Neural cell (in vitro differentiated cells): ENCODE data around the gene PRELID3B. TPM values are rescaled to one million over a fixed set of nuclear protein-coding genes. Genes with fewer than 3 reads are reported as not detected.

Experiments used
- H2AFZ ChIP-seq: fragments of 200-600, 300-800 bp; sonication (generic), shearing (Covaris generic); 2 replicates; pipeline ENCODE4 v1.6.0; 2014; ENCODE audit warnings: low read depth, mild to moderate bottlenecking, antibody characterized with exemption, low read length, moderate library complexity
- H3F3A ChIP-seq: fragments of 200-600 bp; shearing (Covaris generic); 2 replicates; pipeline ENCODE4 v1.6.1; 2016; ENCODE audit warnings: mild to moderate bottlenecking, moderate library complexity, mixed read lengths, antibody characterized with exemption, low read length; ENCODE audit not compliant: insufficient read depth, poor library complexity, severe bottlenecking
- H3K27ac ChIP-seq: fragments of 200-600, 300-800 bp; sonication (generic), shearing (Covaris generic); 2 replicates; pipeline ENCODE4 v1.5.1; 2014; ENCODE audit warnings: mild to moderate bottlenecking, low read length, moderate library complexity
- H3K27me3 ChIP-seq: fragments of 300-800, 200-600 bp; sonication (generic), shearing (Covaris generic); 2 replicates; pipeline ENCODE4 v1.6.0; 2014; ENCODE audit warnings: mild to moderate bottlenecking, low read depth, low read length, moderate library complexity; ENCODE audit not compliant: insufficient read depth
- H3K36me3 ChIP-seq: fragments of 300-800, 200-600 bp; sonication (generic), shearing (Covaris generic); 2 replicates; pipeline ENCODE4 v1.5.1; 2014; ENCODE audit warnings: mild to moderate bottlenecking, antibody characterized with exemption, low read length, moderate library complexity; ENCODE audit not compliant: insufficient read depth
- H3K4me2 ChIP-seq: fragments of 300-800, 200-600 bp; sonication (generic), shearing (Covaris generic); 2 replicates; pipeline ENCODE4 v1.6.0; 2014; ENCODE audit warnings: mild to moderate bottlenecking, low read length
- H3K4me3 ChIP-seq: fragments of 300-800, 200-600 bp; sonication (generic), shearing (Covaris generic); 2 replicates; pipeline ENCODE4 v1.5.1; 2014; ENCODE audit warnings: mild to moderate bottlenecking, low read length, moderate library complexity
- H3K79me2 ChIP-seq: fragments of 200-600 bp; shearing (Covaris generic); replicated peaks from 2 replicates; pipeline ENCODE4 v1.6.0; 2014; ENCODE audit warnings: mild to moderate bottlenecking, low read length, moderate library complexity; ENCODE audit not compliant: insufficient read depth
- H3K9ac ChIP-seq: fragments of 300-800, 200-600 bp; sonication (generic), shearing (Covaris generic); 2 replicates; pipeline ENCODE4 v1.6.1; 2016; ENCODE audit warnings: mild to moderate bottlenecking, low read length, mixed read lengths
- H3K9me2 ChIP-seq: fragments of 200-600 bp; shearing (Covaris generic); 2 replicates; pipeline ENCODE4 v1.6.1; 2016; ENCODE audit warnings: mild to moderate bottlenecking, low read length, mixed read lengths; ENCODE audit not compliant: insufficient read depth
- H3K9me3 ChIP-seq: fragments of 200-600, 300-800 bp; sonication (generic), shearing (Covaris generic); 2 replicates; pipeline ENCODE4 v1.6.1; 2016; ENCODE audit warnings: mild to moderate bottlenecking, mixed run types, low read length, moderate library complexity, mixed read lengths
- H4K20me1 ChIP-seq: fragments of 200-600 bp; shearing (Covaris generic); 2 replicates; pipeline ENCODE4 v1.6.1; 2016; ENCODE audit warnings: mild to moderate bottlenecking, mixed run types; ENCODE audit not compliant: insufficient read depth
- EP300 ChIP-seq: fragments of 450-650 bp; conservative IDR thresholded peaks from 2 replicates; pipeline ENCODE4 v1.6.1; 2014; ENCODE audit warnings: antibody characterized with exemption, mild to moderate bottlenecking, moderate library complexity; ENCODE audit not compliant: poor library complexity, severe bottlenecking
- EZH2 ChIP-seq: fragments of 200-600, 300-800 bp; shearing (Covaris generic), sonication (generic); IDR thresholded peaks from 2 replicates; pipeline ENCODE4 v1.6.1; 2014; ENCODE audit warnings: antibody characterized with exemption, low read length, borderline replicate concordance, mild to moderate bottlenecking; ENCODE audit not compliant: insufficient read depth, poor library complexity, severe bottlenecking
- MXI1 ChIP-seq: fragments of 450-650 bp; conservative IDR thresholded peaks from 2 replicates; pipeline ENCODE4 v1.6.1; 2014; ENCODE audit warnings: antibody characterized with exemption, mild to moderate bottlenecking; ENCODE audit not compliant: poor library complexity, severe bottlenecking
- POLR2AphosphoS5 ChIP-seq: IDR thresholded peaks from 2 replicates; pipeline ENCODE4 v1.6.1; 2012
- RAD21 ChIP-seq: fragments of 450-650 bp; conservative IDR thresholded peaks from 2 replicates; pipeline ENCODE4 v1.6.1; 2014; ENCODE audit warnings: antibody characterized with exemption, mild to moderate bottlenecking, moderate library complexity
- SMC3 ChIP-seq: fragments of 450-650 bp; conservative IDR thresholded peaks from 2 replicates; pipeline ENCODE4 v1.6.1; 2014; ENCODE audit warnings: antibody characterized with exemption, mild to moderate bottlenecking, moderate library complexity; ENCODE audit not compliant: poor library complexity
- TAF1 ChIP-seq: IDR thresholded peaks from 2 replicates; pipeline ENCODE4 v1.6.1; 2012; ENCODE audit warnings: low read depth
- polyA plus RNA-seq: library from polyadenylated mRNA; depleted of rRNA; stranded (reverse); fragments of >200 nt; gene quantifications from 2 replicates; pipeline ENCODE4 v1.2.3, GENCODE V29; 2014
- TF ChIP-seq, protein P1 (sequence below): IDR thresholded peaks from 2 replicates; pipeline ENCODE4 v1.6.1; 2012; ENCODE audit warnings: borderline replicate concordance
- TF ChIP-seq, protein P2 (sequence below): fragments of 450-650 bp; IDR thresholded peaks from 2 replicates; pipeline ENCODE4 v1.5.1; 2014; ENCODE audit warnings: antibody characterized with exemption, mild to moderate bottlenecking, moderate library complexity; ENCODE audit not compliant: poor library complexity, severe bottlenecking

The PRELID3B gene
- polyA plus RNA-seq, 1 donor from 2014 or later, result 50.5 TPM

DNA sequence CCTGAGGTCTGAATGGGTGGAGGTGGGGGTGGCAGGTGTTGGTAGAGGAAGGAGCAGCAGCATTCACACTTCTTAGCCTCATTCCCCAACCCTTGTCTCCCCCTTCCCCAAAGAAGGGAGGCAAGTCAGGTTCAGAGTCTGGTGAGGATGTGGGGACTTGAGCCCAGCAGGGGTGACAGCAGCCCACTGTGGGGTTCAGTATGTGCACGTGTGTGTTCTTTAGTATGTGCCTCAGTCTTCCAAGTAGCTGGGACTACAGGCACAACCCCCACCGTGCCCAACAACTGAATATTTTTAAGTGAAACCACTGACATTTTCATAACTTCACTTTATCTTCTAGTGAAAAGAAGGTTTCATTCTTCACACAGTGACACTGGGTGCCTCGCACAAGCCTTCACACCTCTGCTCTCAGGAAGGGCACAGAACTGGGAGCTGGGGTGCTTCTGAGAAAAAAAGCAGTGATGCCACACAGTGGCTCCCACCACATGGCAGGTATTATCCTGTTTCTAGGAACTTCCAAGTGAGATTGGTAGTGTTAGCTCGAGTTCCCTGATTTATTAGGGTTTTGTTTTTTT lies 33.4 kb upstream of the PRELID3B start:
- H3K79me2 ChIP-seq, result no peaks in the 10 kb centered on the region
- no peak overlapping the region for H3K4me2 ChIP-seq
- H3K27ac ChIP-seq, result no peak overlapping the region
- no peak overlapping the region for H3K9ac ChIP-seq
- H3K9me3 ChIP-seq, result no peaks in the 10 kb centered on the region
- H3K9me2 ChIP-seq, result no peaks in the 10 kb centered on the region
- TF ChIP-seq, protein P1, sequence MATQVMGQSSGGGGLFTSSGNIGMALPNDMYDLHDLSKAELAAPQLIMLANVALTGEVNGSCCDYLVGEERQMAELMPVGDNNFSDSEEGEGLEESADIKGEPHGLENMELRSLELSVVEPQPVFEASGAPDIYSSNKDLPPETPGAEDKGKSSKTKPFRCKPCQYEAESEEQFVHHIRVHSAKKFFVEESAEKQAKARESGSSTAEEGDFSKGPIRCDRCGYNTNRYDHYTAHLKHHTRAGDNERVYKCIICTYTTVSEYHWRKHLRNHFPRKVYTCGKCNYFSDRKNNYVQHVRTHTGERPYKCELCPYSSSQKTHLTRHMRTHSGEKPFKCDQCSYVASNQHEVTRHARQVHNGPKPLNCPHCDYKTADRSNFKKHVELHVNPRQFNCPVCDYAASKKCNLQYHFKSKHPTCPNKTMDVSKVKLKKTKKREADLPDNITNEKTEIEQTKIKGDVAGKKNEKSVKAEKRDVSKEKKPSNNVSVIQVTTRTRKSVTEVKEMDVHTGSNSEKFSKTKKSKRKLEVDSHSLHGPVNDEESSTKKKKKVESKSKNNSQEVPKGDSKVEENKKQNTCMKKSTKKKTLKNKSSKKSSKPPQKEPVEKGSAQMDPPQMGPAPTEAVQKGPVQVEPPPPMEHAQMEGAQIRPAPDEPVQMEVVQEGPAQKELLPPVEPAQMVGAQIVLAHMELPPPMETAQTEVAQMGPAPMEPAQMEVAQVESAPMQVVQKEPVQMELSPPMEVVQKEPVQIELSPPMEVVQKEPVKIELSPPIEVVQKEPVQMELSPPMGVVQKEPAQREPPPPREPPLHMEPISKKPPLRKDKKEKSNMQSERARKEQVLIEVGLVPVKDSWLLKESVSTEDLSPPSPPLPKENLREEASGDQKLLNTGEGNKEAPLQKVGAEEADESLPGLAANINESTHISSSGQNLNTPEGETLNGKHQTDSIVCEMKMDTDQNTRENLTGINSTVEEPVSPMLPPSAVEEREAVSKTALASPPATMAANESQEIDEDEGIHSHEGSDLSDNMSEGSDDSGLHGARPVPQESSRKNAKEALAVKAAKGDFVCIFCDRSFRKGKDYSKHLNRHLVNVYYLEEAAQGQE, result no peak
- TF ChIP-seq TAF1 (no peak), SMC3 (no peak), EP300 (no peak), EZH2 (no peak), POLR2AphosphoS5 (no peak), MXI1 (no peak)
- no peaks in the 10 kb centered on the region for H3F3A ChIP-seq
- no peak overlapping the region for H2AFZ ChIP-seq
- no peak overlapping the region for H3K4me3 ChIP-seq
- H3K27me3 ChIP-seq, result no peaks in the 10 kb centered on the region
- H4K20me1 ChIP-seq, result no peaks in the 10 kb centered on the region
- no peaks in the 10 kb centered on the region for H3K36me3 ChIP-seq

DNA sequence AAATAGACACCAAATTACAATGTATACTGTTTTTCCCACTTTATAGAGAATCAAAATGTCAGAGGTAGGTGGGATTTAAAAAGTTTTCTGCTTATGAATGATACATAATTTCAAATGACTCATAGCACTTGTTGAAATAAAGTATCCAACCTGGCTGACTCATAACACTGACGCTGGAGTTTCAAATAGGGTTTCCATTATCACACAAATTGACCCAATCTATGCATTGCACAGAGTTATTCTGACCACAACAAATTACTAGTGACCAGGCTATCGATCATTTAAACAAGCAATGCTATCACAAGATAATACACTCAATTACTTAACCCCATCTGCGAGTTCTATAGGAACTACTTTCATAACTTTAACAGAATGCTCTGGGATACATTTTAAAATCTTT lies 31.9 kb upstream of the PRELID3B start:
- Histone ChIP-seq H3K4me3 (no peak overlapping the region), H3K9me2 (no peaks in the 10 kb centered on the region), H2AFZ (no peak overlapping the region), H3K27me3 (no peaks in the 10 kb centered on the region), H3K36me3 (no peaks in the 10 kb centered on the region), H3F3A (no peaks in the 10 kb centered on the region), H4K20me1 (no peaks in the 10 kb centered on the region), H3K4me2 (no peak overlapping the region), H3K9ac (no peak overlapping the region), H3K79me2 (no peaks in the 10 kb centered on the region), H3K27ac (no peak overlapping the region), H3K9me3 (no peaks in the 10 kb centered on the region)
- TF ChIP-seq MXI1, result no peak
- TF ChIP-seq POLR2AphosphoS5, result no peak
- TF ChIP-seq RAD21, result no peak
- no peak for TF ChIP-seq EP300
- TF ChIP-seq SMC3, result no peak
- TF ChIP-seq, protein P2, sequence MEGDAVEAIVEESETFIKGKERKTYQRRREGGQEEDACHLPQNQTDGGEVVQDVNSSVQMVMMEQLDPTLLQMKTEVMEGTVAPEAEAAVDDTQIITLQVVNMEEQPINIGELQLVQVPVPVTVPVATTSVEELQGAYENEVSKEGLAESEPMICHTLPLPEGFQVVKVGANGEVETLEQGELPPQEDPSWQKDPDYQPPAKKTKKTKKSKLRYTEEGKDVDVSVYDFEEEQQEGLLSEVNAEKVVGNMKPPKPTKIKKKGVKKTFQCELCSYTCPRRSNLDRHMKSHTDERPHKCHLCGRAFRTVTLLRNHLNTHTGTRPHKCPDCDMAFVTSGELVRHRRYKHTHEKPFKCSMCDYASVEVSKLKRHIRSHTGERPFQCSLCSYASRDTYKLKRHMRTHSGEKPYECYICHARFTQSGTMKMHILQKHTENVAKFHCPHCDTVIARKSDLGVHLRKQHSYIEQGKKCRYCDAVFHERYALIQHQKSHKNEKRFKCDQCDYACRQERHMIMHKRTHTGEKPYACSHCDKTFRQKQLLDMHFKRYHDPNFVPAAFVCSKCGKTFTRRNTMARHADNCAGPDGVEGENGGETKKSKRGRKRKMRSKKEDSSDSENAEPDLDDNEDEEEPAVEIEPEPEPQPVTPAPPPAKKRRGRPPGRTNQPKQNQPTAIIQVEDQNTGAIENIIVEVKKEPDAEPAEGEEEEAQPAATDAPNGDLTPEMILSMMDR, result no peak
- TF ChIP-seq, protein P1, result no peak
- no peak for TF ChIP-seq EZH2
- TF ChIP-seq TAF1, result no peak
